ENCODE results near the gene TMEM214.
"Not testable (repeated sequence)": the region's sequence is repeated elsewhere in the genome, so short reads cannot be mapped to it uniquely, and the experiment has no call there.

Gene TMEM214

DNA sequence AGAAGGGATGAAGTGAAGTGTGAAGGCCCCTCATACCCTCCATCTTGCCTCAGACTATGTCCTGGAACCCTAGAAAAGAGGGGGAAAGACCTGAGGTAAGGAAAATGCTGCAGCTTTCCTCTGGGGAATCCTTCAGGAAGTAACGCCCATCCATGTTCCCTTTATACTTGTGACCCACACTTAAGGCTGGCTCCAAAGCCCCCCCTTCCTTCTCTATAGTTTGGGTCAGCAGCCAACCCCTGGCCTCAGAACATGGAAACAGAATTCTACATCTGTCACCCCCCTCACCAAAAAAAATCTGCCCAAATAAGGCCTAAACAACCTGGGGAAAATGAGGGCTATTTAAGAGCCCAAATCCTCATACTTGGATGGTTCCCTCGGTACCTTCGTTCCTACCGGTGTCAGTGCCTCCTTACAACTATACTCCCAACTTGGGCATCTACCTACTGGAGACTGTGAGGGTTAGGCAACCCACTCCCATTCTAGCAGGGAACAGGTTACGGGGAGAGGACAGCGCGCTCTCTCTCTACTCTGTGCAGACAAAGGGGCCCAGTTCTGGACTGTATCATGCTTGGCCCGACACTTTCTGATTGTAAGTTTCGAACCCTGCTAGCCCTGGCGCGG is 38.0 kb downstream of the TMEM214 start:
- no peak for DNase-seq (ENCODE audit: low read depth in 2 of 2)

DNA sequence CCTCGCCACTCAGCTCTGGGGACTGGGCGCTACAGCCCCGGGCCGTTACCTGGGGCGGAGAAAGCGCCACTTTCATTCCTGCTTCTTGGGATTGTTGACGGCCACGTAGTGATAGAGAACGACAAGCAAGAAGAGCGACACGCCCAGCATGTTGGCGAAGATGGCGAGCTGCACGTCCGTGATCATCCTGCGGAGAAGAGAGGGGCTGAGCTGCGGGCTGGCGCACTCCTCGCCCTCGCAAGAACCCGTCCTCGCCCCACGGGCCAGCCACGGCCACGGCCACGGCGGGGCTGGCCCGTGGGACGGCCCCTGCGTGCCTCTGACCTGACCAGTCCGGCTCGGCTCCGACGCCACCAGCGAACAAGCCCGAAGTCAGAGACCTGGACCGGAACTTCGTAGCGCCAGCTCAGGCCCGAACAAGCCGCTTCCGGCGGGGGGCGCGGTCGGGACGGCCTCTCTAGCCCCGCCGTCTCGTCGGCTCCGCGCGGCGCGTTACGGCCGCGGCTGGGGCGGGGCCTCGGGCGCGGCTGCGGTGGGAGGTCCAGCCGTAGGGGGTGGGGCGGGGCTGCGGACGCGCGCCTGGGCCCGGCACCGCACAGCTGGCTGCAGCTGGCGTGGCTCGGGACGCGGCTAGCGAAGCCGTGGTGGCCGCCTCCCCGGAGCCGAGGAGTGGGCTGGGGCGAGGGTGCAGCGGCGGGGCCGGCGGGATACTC is 38.7 kb downstream of the TMEM214 start, which contains the start of gene OST4:
OST4 (minus strand) TSS at position 378 of the 713 bp plus-strand sequence.
- peak; percentile 76 to 83 for DNase-seq (ENCODE audit: low read depth in 2 of 2)

DNA sequence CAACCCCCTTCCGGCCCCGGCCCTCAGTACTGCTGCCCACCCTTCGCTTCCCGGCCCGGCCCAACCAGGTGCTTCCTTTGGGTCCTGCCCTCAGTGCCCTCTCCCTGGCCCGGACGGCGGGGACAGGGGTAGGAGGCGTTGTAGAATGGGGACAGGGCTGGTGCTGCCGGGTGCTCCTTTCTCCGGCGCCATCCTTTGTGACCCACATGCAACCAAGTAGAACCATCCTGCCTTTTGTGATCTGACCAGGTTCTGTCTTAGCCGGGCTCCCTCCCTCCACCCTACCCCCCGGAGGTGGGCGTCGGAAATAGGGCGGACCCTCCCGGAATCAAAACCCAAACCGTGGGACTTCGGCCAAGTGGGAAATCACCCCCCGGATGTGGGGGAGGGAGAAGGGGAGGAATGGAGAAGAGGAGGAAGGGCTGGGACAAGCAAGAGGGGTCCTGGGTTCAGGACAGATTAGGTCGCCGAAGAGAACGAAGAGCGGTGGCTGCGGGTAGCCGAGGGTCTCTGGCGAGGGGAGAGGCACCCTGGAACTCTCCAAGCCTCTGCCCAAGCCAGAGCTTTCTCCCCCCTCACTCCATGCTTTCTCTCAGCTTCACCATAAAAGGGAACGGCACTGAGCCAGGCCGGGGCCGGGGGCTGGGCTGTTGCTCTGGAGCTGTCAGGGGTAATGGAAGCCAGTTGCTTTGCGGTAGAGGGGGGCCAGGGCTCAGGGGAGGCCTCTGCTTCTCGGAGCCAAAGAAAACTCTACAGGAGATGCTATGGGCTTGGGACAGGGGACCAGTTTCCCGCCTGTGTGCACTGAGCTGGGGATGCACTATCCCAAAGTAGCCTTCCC is 39.4 kb downstream of the TMEM214 start:
- no peak for DNase-seq (ENCODE audit: low read depth in 2 of 2)

GRCh38 chr2:27072920-27073319 is 40.2 kb downstream of the TMEM214 start:
- DNase-seq (ENCODE audit: low read depth in 2 of 2), result no peak

DNA sequence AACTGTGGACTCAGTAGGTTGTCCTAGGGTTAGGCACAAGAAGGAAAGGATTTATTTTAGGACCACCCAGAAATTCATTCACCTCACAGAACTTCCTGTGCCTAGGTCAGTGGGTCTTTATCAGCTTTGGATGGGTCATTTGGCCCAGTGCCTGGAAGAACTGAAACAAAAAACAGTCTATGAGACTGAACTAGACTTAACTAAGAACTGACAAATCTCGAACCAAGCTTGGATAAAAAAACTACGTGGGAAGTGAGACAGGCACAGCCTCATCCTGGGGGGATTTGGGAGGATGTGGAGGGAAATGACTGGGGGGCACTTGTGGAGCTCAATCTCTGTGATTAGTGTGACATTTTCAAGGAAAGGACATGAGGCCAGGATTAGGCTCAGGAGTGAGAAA is 41.0 kb downstream of the TMEM214 start:
- DNase-seq (ENCODE audit: low read depth in 2 of 2), result no peak

GRCh38 chr2:27074738-27075565 is 42.2 kb downstream of the TMEM214 start:
- peak in 1 of 2 donors; percentile 23 for DNase-seq (ENCODE audit: low read depth in 2 of 2)

- not testable (repeated sequence) for DNase-seq (ENCODE audit: low read depth in 2 of 2)
These were observed 42.8 kb downstream of the TMEM214 start for GRCh38 chr2:27075566-27075871.

DNA sequence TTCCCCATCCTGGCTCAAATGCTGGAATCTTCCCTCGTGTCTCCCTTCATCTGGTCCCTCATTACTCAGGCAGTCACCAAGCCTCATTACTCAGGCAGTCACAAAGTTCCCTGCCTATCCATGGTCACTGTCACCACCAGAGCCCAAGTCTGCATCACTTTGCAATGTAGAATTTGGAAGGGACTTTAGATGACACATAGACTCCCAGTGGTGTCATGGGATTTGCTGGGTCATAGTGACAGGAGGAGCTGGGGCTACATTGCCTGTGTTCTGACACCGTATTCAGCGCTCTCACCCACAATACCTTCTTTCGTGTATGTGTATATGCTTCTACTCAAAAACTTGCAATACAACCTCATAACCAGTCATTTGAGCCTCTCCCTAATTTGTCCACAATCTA is 43.6 kb downstream of the TMEM214 start:
- no peak for DNase-seq (ENCODE audit: low read depth in 2 of 2)

DNA sequence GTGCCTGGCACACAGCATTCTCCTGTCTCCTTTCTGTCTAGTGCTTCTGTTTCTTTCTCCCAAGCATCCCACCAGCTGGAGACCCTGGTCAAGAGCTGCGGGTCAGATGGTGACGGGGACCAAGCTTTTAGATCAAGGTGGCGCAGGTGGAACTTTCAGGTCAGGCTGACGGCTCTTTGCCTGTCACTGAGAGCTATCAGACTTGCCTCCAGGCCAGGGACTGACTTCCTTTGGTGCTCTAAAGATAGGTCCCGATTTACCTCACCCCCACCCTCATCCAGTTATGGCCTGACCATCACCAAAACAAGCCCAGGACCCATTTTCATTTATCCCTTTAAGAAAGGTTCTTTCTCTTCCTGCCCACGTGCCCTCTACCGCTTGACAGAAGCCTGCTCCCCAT is 44.5 kb downstream of the TMEM214 start:
- DNase-seq (ENCODE audit: low read depth in 2 of 2), result no peak

DNA sequence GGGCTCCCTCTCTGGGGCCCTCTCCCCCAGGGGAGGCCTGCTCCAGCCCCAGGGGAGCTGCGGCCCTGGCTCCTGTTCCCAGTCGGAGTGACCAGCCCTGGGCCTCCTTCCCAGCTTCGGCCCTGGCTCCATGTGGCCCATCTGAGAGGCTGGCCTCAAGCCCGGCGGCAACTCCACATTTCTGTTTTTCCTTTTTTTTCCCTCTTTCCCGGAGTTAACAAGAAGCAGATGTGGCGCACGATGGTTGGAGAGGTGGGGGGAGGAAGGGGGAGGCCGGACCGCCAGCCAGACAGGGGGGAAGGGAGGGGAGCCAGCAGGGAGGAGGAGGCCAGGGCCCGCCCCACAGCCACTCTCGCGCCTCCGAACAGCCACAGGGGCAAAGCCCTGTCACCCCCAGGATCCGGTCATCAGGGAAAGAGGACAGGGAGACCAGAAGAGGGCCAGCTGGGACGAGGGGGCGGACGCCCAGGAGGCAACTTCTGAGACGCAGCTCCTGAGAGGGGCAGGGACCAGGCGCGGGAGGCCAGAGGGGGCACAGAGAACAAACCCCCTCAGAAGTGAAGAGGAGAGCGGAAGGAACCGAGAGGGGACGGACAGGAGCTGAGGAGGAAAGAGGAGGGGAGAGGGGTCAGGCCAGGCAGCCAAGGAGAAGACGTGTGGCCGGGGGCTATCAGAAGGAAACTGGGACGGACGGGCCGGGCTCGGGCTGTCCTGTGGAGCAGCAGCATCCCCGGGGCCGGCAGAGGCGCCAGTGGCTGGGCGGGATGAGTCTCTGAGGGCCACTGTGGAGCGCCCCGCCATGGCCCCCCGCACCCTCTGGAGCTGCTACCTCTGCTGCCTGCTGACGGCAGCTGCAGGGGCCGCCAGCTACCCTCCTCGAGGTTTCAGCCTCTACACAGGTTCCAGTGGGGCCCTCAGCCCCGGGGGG is 45.8 kb downstream of the TMEM214 start, which contains the start of gene EMILIN1:
EMILIN1 (plus strand) TSS at position 349 of the 928 bp plus-strand sequence; CDS start at position 800, 451 bp downstream.
- no peak for DNase-seq (ENCODE audit: low read depth in 2 of 2)

GRCh38 chr2:27079233-27080139 is 46.7 kb downstream of the TMEM214 start:
- no peak for DNase-seq (ENCODE audit: low read depth in 2 of 2)

GRCh38 chr2:27080140-27080469 is 47.3 kb downstream of the TMEM214 start:
- no peak for DNase-seq (ENCODE audit: low read depth in 2 of 2)

DNA sequence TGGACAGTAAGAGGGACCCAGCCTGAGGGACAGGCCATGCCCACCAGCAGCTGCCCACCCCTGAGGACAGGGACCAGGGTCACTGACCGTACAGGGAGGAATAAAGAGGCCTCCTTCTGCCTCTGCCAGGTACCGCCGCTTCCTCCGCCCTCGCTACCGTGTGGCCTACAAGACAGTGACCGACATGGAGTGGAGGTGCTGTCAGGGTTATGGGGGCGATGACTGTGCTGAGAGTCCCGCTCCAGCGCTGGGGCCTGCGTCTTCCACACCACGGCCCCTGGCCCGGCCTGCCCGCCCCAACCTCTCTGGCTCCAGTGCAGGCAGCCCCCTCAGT is 47.8 kb downstream of the TMEM214 start:
- DNase-seq (ENCODE audit: low read depth in 2 of 2), result no peak

GRCh38 chr2:27081984-27082772 is 49.4 kb downstream of the TMEM214 start:
- no peak for DNase-seq (ENCODE audit: low read depth in 2 of 2)

GRCh38 chr2:27082773-27083409 is 50.1 kb downstream of the TMEM214 start:
- DNase-seq (ENCODE audit: low read depth in 2 of 2), result no peak

GRCh38 chr2:27083410-27084296 is 50.9 kb downstream of the TMEM214 start:
- no peak for DNase-seq (ENCODE audit: low read depth in 2 of 2)

GRCh38 chr2:27084297-27085061 is 51.7 kb downstream of the TMEM214 start:
- DNase-seq (ENCODE audit: low read depth in 2 of 2), result no peak

All from stimulated activated CD8-positive, alpha-beta memory T cell treated with anti-CD3 and anti-CD28 coated beads, Interleukin-15, amount 100 ng/mL, for 4 hours (primary cell).